KMS-11 (cell line): Measurements from ENCODE around the gene OR2V1.
"Not testable (repeated sequence)": the region's sequence is repeated elsewhere in the genome, so short reads cannot be mapped to it uniquely, and the experiment has no call there.

Source experiments
- H2AFZ ChIP-seq: fragments of 200-600 bp; sonication (generic); 2 replicates; pipeline ENCODE4 v1.6.1; 2016; ENCODE audit warnings: antibody characterized with exemption, mixed run types, low read depth
- H3K27ac ChIP-seq: fragments of 200-600 bp; sonication (generic); 2 replicates; pipeline ENCODE4 v1.6.1; 2016; ENCODE audit warnings: mild to moderate bottlenecking, mixed run types
- H3K27me3 ChIP-seq: fragments of 200-600 bp; sonication (generic); 2 replicates; pipeline ENCODE4 v1.6.1; 2017; ENCODE audit warnings: mild to moderate bottlenecking, low read depth, mixed run types, moderate library complexity; ENCODE audit not compliant: insufficient read depth
- H3K36me3 ChIP-seq: fragments of 200-600 bp; sonication (generic); 2 replicates; pipeline ENCODE4 v1.6.1; 2017; ENCODE audit warnings: mild to moderate bottlenecking, mixed run types; ENCODE audit not compliant: insufficient read depth
- H3K4me1 ChIP-seq: fragments of 200-600 bp; sonication (generic); 2 replicates; pipeline ENCODE4 v1.6.1; 2016; ENCODE audit warnings: mild to moderate bottlenecking, low read depth, mixed run types; ENCODE audit not compliant: poor library complexity, severe bottlenecking
- H3K4me2 ChIP-seq: fragments of 200-600 bp; sonication (generic); 2 replicates; pipeline ENCODE4 v1.7.0; 2016; ENCODE audit warnings: mild to moderate bottlenecking, mixed run types
- H3K4me3 ChIP-seq: fragments of 200-600 bp; sonication (generic); IDR thresholded peaks from 2 replicates; pipeline ENCODE4 v1.6.1; 2017; ENCODE audit warnings: low read depth, low read length, mixed read lengths; ENCODE audit not compliant: insufficient read depth
- H3K79me2 ChIP-seq: fragments of 200-600 bp; sonication (generic); 2 replicates; pipeline ENCODE4 v1.6.1; 2016; ENCODE audit warnings: low read depth, mixed run types; ENCODE audit not compliant: insufficient read depth
- H3K9ac ChIP-seq: fragments of 200-600 bp; sonication (generic); 2 replicates; pipeline ENCODE4 v1.6.1; 2016; ENCODE audit warnings: mild to moderate bottlenecking, mixed run types
- H4K20me1 ChIP-seq: fragments of 200-600 bp; sonication (generic); 2 replicates; pipeline ENCODE4 v1.6.1; 2016; ENCODE audit warnings: mild to moderate bottlenecking, mixed run types; ENCODE audit not compliant: insufficient read depth
- TF ChIP-seq, protein P1 (sequence below): fragments of 200-600 bp; sonication (generic); conservative IDR thresholded peaks from 2 replicates; pipeline ENCODE4 v1.6.1; 2017; ENCODE audit warnings: low read depth, mild to moderate bottlenecking, antibody characterized with exemption, low read length, moderate library complexity, mixed read lengths

The OR2V1 gene

DNA sequence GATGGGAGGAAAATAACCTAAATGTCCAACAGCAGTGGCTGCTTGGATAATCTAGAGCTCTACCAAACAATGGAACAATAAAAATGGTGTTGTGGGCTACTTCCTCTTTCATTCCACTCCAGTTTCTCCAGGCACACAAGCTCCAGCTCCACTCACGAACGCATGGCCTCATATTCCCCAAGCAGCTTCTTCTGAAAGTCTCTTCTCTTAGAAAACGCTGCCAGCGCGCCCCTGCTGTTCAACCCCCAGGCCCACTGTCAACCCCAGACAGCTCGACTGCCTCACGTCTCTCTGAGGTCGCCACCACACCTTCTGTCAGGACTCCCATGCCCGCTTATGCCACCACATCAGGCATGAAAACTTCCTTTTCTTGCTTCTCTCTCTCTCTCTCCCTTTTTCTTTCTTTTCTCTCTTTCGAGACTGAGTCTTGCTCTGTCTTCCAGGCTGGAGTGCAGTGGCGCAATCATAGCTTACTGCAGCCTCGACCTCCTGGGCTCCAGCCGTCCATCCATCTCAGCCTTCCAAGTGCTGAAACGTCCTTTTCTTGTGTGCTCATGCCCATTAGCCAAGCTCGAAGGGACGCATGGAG lies 32.6 kb upstream of the OR2V1 start:
- Histone ChIP-seq H2AFZ (no peak overlapping the region), H3K27ac (no peak overlapping the region), H3K27me3 (no peaks in the 10 kb centered on the region), H3K79me2 (no peaks in the 10 kb centered on the region), H3K4me3 (no peak overlapping the region), H3K36me3 (no peaks in the 10 kb centered on the region), H4K20me1 (no peaks in the 10 kb centered on the region), H3K9ac (no peak overlapping the region), H3K4me2 (no peak overlapping the region), H3K4me1 (peaks cover 24% of the 10 kb centered on the region)
- TF ChIP-seq, protein P1, sequence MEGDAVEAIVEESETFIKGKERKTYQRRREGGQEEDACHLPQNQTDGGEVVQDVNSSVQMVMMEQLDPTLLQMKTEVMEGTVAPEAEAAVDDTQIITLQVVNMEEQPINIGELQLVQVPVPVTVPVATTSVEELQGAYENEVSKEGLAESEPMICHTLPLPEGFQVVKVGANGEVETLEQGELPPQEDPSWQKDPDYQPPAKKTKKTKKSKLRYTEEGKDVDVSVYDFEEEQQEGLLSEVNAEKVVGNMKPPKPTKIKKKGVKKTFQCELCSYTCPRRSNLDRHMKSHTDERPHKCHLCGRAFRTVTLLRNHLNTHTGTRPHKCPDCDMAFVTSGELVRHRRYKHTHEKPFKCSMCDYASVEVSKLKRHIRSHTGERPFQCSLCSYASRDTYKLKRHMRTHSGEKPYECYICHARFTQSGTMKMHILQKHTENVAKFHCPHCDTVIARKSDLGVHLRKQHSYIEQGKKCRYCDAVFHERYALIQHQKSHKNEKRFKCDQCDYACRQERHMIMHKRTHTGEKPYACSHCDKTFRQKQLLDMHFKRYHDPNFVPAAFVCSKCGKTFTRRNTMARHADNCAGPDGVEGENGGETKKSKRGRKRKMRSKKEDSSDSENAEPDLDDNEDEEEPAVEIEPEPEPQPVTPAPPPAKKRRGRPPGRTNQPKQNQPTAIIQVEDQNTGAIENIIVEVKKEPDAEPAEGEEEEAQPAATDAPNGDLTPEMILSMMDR = no peak

DNA sequence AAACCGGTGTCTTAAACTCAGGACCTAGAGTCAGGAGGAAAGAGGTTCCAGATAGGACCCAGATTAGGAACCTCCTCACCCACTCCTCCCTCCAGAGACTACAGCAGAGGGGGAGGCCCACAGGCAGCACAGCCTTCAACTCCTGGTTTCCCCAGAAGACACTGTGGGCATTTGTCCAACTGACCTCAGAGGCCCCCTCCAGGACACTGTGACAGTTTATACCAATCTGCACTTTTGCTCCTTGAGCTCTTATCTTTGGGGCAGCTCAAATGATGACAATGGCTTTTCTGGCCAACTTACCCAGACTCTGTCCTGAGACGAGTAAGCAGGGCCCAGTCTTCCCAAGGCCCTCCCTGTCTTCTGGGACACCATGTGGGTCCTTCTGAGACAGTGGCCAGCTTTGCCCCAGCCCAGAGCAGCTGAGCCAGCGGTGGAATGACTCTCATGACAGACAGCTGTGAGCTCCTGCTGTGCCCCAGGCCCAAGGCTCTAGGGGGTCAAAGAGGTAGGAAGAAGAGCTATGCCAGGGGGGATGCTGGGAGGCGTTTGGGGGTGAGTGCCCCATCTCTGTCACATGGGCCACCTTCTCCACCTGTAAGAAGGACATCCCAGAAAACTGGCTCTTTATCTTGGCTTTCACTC lies 30.7 kb upstream of the OR2V1 start:
- peak overlapping the region; percentile 53; the same call in 1 of the 2 replicates for H3K4me2 ChIP-seq
- H3K36me3 ChIP-seq = no peaks in the 10 kb centered on the region
- H3K4me1 ChIP-seq = peaks cover 24% of the 10 kb centered on the region
- TF ChIP-seq, protein P1 = no peak
- H2AFZ ChIP-seq = peak overlapping the region; percentile 73
- peak overlapping the region; percentile 80 for H3K27ac ChIP-seq
- peak overlapping the region; percentile 63; the same call in 1 of the 2 replicates for H3K9ac ChIP-seq
- H4K20me1 ChIP-seq = no peaks in the 10 kb centered on the region
- no peaks in the 10 kb centered on the region for H3K79me2 ChIP-seq
- no peak overlapping the region for H3K4me3 ChIP-seq
- no peaks in the 10 kb centered on the region for H3K27me3 ChIP-seq

DNA sequence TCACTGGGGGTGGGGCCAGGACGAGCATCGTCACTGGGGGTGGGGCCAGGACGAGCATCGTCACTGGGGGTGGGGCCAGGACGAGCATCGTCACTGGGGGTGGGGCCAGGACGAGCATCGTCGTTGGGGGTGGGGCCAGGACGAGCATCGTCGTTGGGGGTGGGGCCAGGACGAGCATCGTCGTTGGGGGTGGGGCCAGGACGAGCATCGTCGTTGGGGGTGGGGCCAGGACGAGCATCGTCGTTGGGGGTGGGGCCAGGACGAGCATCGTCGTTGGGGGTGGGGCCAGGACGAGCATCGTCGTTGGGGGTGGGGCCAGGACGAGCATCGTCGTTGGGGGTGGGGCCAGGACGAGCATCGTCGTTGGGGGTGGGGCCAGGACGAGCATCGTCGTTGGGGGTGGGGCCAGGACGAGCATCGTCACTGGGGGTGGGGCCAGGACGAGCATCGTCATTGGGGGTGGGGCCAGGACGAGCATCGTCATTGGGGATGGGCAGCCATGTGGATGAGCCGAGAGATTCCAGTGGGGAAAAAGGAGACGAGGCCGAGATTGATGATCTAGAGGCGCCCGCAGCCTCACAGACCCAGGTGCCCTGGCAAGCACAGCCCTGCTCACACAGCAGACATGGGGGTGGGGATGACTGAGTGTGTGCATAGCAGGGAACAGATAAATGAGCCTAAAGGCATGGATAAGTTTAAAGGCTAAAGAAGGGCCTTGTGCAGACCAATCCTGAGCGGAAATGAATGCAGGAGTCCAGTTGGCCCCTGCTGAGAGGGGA lies 30.0 kb upstream of the OR2V1 start:
- not testable (repeated sequence) for H3K27me3 ChIP-seq, H3K4me3 ChIP-seq, H4K20me1 ChIP-seq, H3K36me3 ChIP-seq, H3K79me2 ChIP-seq
- peak overlapping the region; percentile 73 for H2AFZ ChIP-seq
- peaks cover 24% of the 10 kb centered on the region for H3K4me1 ChIP-seq
- H3K4me2 ChIP-seq = peak overlapping the region; percentile 53; the same call in 1 of the 2 replicates
- H3K27ac ChIP-seq = peak overlapping the region; percentile 80
- peak overlapping the region; percentile 63; the same call in 1 of the 2 replicates for H3K9ac ChIP-seq

DNA sequence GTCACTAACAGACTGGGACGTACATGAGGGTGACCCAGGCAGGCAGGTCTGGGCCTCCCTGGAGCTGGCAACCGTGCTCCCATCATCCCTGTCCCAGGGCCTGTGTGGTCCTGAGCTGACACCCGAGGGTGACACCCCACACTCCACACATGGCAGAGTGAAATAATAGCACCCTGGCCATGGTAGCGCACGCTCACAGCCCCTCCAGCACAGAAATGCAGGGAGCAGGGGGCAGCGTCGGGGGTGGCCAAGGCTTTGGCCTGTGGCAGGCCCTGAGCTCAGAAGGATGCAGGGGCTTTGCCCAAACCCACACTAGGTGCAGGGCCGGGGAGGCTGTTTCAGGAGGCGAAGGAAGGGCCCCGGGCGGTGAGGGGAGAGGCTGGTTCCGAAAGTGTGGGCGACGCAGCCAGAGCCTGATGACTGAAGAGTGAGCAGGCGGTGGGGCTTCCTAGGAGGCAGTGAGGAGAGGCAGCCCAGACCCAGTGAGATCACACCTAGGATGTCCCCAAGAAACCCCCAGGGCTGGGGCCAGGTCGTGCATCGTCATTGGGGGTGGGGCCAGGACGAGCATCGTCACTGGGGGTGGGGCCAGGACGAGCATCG lies 29.3 kb upstream of the OR2V1 start:
- H4K20me1 ChIP-seq = no peaks in the 10 kb centered on the region
- no peaks in the 10 kb centered on the region for H3K27me3 ChIP-seq
- TF ChIP-seq, protein P1 = no peak
- H3K27ac ChIP-seq = peak overlapping the region; percentile 95
- peak overlapping the region; percentile 63; the same call in 1 of the 2 replicates for H3K4me2 ChIP-seq
- H3K36me3 ChIP-seq = no peaks in the 10 kb centered on the region
- H3K9ac ChIP-seq = peak overlapping the region; percentile 69
- H3K4me1 ChIP-seq = peaks cover 24% of the 10 kb centered on the region
- H2AFZ ChIP-seq = peak overlapping the region; percentile 73
- no peaks in the 10 kb centered on the region for H3K79me2 ChIP-seq
- H3K4me3 ChIP-seq = no peak overlapping the region
